Activated CD8-positive, alpha-beta memory T cell treated with anti-CD3 and anti-CD28 coated beads, Interleukin-2, amount 50 U/mL, for 4 hours (primary cell): ENCODE data around the gene ZHX3.

Experiments used
- DNase-seq: peaks from one replicate; pipeline ENCODE4 v3.0.0-alpha.2; 2020

ZHX3 gene, protein sequence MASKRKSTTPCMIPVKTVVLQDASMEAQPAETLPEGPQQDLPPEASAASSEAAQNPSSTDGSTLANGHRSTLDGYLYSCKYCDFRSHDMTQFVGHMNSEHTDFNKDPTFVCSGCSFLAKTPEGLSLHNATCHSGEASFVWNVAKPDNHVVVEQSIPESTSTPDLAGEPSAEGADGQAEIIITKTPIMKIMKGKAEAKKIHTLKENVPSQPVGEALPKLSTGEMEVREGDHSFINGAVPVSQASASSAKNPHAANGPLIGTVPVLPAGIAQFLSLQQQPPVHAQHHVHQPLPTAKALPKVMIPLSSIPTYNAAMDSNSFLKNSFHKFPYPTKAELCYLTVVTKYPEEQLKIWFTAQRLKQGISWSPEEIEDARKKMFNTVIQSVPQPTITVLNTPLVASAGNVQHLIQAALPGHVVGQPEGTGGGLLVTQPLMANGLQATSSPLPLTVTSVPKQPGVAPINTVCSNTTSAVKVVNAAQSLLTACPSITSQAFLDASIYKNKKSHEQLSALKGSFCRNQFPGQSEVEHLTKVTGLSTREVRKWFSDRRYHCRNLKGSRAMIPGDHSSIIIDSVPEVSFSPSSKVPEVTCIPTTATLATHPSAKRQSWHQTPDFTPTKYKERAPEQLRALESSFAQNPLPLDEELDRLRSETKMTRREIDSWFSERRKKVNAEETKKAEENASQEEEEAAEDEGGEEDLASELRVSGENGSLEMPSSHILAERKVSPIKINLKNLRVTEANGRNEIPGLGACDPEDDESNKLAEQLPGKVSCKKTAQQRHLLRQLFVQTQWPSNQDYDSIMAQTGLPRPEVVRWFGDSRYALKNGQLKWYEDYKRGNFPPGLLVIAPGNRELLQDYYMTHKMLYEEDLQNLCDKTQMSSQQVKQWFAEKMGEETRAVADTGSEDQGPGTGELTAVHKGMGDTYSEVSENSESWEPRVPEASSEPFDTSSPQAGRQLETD

GRCh38 chr20:41317546-41318270 lies at the start of gene ZHX3:
TSS of gene ZHX3 (minus strand) at chr20:41317731. CDS start at chr20:41204916, 112,815 bp downstream.
- peak; percentile 98 for DNase-seq

GRCh38 chr20:41367393-41367695 lies 49.8 kb upstream of the ZHX3 start:
- DNase-seq: no peak

DNA sequence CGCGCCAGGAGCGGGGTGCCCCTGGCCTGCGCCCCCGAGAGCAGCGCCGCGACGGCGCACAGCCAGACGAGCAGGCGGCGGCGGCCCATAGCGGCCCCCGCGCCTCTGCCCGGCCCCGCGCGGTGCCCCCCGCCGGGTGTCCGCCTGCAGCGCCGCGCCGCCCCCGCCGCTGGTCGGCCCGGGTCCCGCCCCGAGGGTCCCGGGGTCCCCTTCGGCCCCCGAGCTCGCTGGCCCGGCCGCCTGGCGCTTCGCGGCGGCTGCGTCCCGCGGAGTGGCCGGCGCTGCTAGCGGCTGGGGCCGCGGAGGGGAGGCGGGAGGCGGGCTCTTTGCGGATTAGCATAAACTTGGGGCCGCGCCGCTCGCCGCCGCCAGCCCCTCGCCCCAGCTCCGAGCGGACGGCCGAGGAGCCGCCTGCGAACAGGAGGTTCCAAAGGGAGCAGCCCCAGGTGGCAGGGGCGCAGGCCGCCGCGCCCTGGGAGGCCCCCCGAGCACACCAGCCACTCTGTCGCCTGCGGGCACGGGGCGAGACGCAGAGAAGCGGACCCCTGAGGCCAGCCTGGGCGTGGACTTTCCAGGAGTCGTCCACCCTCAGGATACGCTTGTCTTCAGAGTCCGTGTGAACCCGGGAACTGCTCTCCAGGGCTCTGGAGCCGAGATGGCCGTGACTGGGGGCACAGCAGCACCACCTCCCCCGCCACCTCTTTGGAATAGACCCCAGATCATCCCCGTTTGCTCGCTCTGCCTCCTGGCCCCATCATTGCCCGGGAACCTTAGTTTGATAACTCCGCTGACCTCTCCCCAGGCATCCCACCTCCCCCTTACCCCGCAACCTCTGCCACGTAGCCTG lies 49.2 kb upstream of the ZHX3 start, which contains the start of gene EMILIN3:
EMILIN3 (minus strand) TSS at position 273 of the 847 bp plus-strand sequence; CDS start at position 89, 184 bp downstream.
- DNase-seq: no peak

DNA sequence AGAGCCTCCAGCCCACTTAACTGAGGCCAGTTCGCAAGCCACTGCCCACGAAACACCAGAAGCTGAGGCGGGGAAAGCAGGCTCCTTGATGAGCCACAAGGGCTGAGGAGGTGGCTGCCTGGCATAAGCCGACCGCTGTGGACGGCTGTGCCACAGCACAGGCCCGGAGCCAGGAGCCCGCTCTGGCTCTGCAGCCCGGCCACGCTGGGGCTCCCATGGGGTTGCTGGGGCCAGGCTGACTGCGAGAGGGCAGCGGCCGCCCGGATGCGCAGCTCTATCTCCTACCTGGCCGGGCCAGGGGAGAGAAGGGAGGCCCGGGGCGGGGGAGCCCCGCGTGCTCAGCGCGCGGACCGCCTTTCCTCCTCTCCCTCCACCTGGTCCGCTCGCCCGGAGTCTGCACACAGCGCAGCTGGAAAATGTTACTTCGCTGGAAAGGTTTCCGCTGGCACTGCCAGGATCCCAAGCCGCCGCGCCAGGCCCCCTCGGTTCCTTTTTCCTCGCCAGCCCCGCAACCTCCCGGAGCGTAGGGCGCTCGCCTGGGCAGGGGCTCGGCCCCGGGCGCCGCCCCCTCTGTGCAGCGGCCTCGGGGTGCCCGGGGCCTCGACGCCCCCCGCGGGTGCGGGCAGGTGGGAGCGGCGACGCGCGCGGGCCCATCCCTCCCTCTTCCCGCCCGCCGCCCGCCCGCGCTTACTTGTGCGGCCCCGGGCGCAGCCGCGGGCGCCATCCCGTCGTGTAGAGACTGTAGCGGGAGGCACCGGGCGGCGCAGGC lies 48.4 kb upstream of the ZHX3 start:
- no peak for DNase-seq

- DNase-seq: no peak
Observed at GRCh38 chr20:41364967-41365765, 47.6 kb upstream of the ZHX3 start.

GRCh38 chr20:41364236-41364855 lies 46.8 kb upstream of the ZHX3 start:
- DNase-seq: no peak

GRCh38 chr20:41363601-41364000 lies 46.1 kb upstream of the ZHX3 start:
- no peak for DNase-seq

GRCh38 chr20:41362748-41363140 lies 45.2 kb upstream of the ZHX3 start:
- DNase-seq: no peak

DNA sequence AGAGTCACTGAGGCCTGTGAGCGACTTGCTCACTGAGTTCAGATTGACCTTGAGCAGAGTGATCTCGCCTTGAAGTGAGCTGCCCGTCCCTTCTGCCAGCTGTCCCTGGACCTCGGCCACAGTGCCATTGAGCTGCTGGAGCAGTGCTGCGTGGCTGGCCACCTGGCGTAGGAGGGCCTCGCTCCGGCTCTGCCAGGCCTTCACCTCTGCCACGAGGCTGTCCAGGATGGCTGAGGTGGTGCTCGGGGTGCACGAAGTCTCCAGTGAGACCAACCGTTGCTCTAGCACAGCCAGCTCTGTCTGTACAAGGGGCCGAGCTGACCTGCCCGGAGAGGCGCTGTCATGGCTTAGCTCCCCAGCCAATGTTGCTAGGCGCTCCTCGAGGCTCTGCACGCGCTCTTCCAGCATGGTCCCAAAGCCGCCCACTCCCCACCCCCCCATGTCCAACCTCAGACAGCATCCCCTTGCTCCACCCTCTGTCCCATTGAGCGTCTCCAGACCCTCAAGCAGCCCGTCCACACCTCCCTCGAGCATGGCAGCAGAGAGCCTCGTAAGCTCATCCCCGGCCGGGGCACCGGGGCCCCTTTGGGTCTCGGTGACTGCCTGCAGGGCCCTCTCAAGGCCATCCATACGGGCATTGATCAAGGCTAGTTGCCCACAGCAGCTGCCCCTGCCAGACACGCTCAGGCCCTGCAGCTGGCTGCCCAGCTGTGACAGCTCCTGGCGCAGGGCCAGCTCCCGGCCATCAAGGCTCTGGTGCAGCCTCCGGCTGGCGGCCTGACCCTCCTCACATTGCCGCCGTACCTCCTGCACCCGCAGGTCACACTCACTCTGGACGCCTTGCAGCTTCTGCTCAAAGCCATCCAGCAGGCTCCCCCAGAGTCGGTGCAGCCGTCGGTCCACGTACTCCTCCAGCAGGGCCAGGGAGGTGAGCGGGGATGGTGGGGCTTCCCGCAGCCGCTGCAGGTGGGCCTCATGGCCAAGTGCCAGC lies 44.5 kb upstream of the ZHX3 start:
- no peak for DNase-seq

DNA sequence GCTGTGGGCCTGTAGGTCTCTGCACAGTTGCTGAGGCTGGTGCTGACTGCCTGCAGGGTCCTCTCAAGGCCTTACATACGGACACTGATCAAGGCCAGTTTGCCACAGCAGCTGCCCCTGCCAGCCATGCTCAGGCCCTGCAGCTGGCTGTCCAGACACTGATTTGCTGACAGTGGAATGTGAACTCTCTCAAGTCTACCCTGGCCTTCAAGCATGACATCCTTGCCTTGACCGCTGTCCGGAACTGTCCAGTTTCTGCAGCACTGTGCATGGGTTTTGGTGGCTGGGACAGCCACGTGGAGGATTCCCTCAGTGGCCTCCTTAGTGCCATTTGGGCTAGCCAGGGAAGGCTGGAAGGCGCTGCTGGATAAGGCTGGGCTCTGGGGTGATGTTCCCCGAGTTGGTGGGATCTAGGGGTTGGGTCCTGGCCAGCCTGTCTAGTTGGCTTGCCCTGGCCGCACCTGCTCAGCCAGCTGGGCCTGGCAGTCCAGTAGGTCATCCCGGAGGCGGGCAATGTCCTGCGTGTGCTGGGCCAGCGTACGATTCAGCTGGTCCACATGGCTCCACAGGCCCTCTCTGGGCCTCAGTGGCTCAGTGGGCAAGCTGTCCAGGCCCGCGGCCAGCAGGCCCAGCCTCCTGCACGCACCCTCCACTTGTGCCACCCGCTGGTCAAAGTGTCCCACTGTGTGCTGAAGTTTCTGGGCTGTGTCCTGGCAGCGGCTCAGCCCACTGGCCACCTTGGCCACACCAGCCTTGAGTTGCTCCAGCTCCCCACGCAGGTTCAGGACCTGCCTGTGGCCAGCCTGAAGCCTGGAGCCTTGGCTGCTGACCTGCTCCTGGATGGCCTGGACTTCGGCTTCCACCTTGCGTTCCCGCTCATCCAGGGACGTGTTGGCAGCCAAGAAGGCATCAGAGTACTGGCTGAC lies 43.6 kb upstream of the ZHX3 start:
- DNase-seq: no peak

DNA sequence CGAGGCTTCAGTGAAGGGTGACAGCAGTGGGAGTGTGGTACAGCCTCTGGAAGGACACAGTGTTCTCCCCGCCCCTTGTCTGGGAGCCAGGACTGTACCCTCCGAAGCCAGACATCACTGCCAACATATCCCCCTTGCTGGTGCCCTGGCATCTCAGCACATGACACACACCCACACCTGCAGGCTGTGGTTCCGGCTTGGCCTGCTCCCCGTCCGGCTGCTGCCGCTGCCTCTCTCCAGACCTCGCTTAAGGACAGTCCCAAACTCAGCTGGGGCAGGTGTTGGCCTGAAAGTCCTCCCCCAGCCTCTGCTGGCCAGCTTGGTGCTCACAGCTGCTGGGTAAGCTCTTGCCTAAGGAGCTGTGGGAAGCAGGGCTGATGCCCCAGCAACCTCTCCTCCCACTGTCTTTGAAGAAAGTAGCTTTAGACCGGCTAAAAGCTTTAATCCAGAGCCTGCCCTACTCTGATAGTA lies 42.0 kb upstream of the ZHX3 start:
- no peak for DNase-seq

GRCh38 chr20:41358717-41359116 lies 41.2 kb upstream of the ZHX3 start:
- DNase-seq: no peak

DNA sequence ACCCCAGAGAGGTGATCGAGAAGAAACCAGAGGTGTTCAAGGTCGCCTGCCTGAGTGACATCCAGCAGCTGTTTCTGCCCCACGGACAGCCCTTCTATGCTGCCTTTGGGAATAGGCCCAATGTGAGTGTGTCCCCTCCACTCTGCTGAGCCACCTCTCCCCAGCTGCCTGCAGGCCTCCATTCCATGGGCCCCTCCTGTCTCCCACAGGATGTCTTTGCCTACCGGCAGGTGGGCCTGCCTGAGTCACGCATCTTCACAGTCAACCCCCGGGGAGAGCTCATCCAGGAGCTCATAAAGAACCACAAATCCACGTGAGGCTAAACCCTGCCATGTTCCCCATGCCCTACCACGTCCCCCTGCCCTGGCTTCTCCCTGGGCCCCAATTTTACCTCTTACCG lies 40.7 kb upstream of the ZHX3 start:
- no peak for DNase-seq

DNA sequence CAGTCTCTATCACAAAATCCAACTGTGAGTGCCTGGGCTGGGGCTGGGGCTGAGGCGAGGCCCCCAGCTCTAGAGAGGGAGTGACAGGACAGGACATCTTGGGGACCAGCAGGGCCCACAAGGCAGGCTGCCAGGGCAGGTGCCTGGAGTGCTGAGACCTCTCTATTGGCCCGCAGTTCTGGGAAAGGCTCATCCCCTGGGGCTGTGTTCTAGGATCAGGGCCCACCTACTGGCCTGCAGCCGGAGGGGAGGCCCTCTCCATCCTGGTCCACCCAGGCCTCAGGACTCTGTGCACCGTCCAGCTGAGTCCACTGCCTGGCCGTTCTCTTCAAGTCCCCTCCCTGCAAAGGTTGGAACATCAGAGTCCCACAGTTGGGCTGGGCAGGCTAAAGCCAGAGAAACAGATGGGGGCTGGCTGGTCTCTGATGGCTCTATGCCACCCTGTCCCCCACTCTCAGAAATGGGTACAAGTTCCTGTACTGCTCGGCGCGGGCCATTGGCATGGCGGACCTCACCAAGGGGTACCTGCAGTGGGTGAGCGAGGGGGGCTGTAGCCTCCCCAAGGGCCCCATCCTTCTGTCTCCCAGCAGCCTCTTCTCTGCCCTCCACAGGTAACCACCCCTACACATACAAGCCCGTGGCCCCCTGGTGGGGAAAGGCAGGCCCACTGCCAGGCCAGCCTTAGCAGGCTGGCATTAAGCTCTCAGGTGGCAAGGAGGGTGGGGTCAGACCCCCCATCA lies 40.1 kb upstream of the ZHX3 start:
- DNase-seq: no peak

- no peak for DNase-seq
Observed at GRCh38 chr20:41356951-41357350, 39.4 kb upstream of the ZHX3 start.

DNA sequence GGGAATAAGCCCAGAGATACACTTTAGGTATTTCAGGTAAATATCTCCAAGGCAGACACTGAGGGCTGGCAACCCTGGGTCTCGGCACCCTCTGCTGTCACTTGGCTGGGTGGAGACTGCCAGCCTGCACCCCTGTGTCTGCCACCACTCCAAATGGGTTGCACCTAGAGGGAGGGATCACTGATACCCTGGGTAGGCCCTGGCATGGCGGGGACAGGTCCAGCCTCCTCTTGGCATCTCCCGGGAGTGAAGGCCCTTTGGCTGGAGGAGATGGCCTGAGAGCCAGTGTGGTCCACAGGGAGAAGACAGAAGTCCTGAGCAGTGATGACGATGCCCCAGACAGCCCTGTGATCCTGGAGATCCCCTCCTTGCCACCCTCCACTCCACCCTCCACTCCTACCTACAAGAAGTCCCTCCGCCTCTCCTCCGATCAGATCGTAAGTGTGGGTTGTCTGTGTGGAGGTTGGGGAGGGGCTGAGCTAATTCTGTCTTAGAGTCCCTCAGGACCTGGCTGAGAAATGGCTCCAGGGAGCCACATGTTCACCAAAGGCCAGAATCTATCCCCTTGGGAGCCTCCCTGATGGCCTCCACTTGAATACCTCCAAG lies 38.2 kb upstream of the ZHX3 start:
- no peak for DNase-seq
